Mammary epithelial cell (primary cell): ENCODE results near the gene GSX1.

Experiments used
- CTCF ChIP-seq, 2 donors: IDR thresholded peaks in 1 of 2; conservative IDR thresholded peaks in 1 of 2; 2 replicates each; pipeline ENCODE4 v1.5.1; 2011 to 2012; ENCODE audit warnings: inconsistent platforms in 2 of 2, low read length in 2 of 2, mild to moderate bottlenecking in 2 of 2, control low read depth in 1 of 2, low read depth in 1 of 2; ENCODE audit not compliant: insufficient read depth in 1 of 2; ENCODE audit errors: extremely low read depth in 1 of 2
- EZH2 ChIP-seq: IDR thresholded peaks from 2 replicates; pipeline ENCODE4 v1.6.1; 2012; ENCODE audit warnings: low read length, inconsistent platforms, borderline replicate concordance

DNA sequence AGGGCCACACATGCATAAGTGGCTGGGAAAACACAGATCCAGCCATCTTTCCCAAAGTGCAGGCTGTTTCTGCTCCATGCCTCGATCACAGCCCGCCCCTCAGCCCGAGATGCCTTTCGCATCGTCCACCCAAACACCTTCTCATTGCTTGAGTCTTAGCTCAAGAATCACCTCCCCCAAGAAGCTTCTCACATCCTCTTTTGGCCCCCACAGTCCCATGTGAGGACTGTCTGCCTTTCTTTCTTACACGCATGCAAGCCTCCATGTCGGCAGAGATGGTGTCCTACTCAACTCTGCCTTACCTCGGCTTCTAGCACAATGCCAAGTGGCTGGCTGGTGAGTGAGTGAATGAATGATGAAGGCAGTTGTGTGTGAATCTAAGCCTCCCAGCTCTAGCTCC lies 18.1 kb upstream of the GSX1 start:
- TF ChIP-seq CTCF (conservative IDR thresholded peaks at IDR 0.05 in 1 of 2, IDR thresholded peaks at IDR 0.05 in 1 of 2; ENCODE audit: extremely low read depth in 1 of 2, insufficient read depth in 1 of 2, low read depth in 1 of 2, low read length in 2 of 2) (no peak), EZH2 (no peak)
